K562 treated with DMSO at 1 percent for 24 hours (cell line): Measurements from ENCODE around the gene GZMA. TPM values are rescaled to one million over a fixed set of nuclear protein-coding genes. Genes with fewer than 3 reads are reported as not detected.

Experiments
- total RNA-seq: library from RNA; unstranded; fragments of 300-600 nt; gene quantifications from 2 replicates; pipeline ENCODE4 v1.2.3, GENCODE V29; 2022; ENCODE audit warnings: low read depth; ENCODE audit not compliant: insufficient read depth

Gene GZMA
- total RNA-seq = not detected in 2 replicates

GRCh38 chr5:55102348-55102747 lies at the start of gene GZMA:
TSS of gene GZMA (plus strand) at chr5:55102646. CDS start at chr5:55102683, 37 bp downstream.

Other genes with a start within 250 kb of the GZMA start
- not detected in 2 replicates for gene ESM1, start 117.1 kb upstream of the GZMA start, total RNA-seq
- gene GZMK, start 78.4 kb upstream of the GZMA start, total RNA-seq = not detected in 2 replicates
- 1.2 and 1.6 TPM in 2 replicates for gene GPX8, start 57.5 kb downstream of the GZMA start, total RNA-seq
- gene CDC20B, start 70.5 kb downstream of the GZMA start, total RNA-seq = not detected in 2 replicates
- gene MCIDAS, start 124.7 kb downstream of the GZMA start, total RNA-seq = 1.0 and 1.1 TPM in 2 replicates
- gene CCNO, start 131.0 kb downstream of the GZMA start, total RNA-seq = 3.6 and 4.7 TPM in 2 replicates
- gene DHX29, start 205.0 kb downstream of the GZMA start, total RNA-seq = 13.3 and 17.2 TPM in 2 replicates
- gene MTREX, start 205.3 kb downstream of the GZMA start, total RNA-seq = 28.5 and 44.4 TPM in 2 replicates